T-helper 9 cell (primary cell): ENCODE results near the gene GRWD1.
A peak's percentile ranks its signal among the peaks of the same experiment; 100 is the strongest.

Source experiments
- DNase-seq: peaks from one replicate; pipeline ENCODE4 v3.0.0-alpha.2; 2020

GRWD1 gene

DNA sequence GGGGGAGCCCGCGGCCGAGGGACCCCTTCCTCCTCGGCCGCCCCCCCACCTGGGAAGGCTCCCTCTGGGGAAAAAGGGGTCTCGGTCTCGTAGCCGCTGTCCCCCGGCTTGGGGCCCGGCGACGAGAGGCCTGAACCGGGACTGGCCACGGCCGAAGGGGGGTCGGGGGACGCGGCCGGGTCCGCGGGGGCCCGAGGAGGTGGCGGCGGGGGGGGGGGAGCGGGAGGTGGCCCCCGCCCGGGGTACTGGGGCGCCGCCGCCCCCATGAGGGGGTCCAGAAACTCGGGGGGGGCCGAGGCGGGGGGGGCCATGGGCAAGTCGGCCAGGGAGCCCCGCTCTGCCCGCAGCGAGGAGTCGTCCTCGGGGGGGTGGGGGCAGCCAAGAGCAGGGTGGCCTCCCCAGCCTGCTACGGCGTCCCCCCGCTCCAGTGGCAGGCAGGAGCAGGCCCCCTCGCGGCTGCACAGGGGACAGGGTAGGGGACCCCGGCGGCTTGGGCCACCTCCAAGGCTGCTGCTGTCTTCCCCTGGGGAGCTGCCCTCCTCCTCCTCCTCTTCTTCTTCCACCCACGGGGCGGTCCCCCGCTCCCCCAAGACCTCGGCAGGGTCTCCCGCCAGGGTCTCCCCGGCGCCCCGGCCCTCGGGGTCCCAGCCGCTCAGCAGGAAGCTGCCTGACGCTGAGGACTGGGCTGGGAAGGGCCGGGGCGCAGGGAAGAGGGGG is 53.0 kb downstream of the GRWD1 start:
- DNase-seq = no peak

- no peak for DNase-seq
These were observed 53.7 kb downstream of the GRWD1 start for GRCh38 chr19:48499316-48500090.

DNA sequence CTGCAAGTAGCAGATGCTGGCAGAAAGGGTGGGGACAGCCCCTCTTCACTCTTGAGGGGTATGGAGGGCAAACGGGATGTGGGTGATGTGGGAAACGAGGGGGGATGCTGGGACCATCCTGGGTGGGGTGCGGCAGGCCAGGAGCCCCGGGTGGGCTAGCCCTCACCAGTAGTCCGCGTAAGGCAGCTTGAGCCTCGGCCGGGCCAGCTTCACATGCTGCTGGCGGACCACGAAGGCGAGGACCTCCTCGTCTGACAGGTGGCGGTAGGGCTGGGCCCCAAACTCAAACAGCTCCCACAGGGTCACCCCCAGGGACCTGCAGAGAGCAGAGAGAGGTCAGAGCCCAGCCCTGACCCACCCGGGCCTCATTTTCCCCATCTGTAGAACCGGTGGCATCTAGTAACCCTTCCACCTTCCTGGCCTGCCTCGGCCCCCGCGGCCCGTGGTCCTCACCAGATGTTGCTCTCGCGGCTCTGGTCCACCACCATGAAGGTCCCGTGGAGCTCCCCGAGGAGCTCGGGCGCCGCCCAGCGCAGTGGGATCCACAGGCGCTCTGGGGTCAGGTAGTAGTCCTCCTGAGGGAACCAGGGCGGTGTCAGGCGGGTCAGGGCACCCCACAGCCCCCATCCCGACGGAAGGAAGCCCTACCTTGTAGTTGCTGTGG is 55.2 kb downstream of the GRWD1 start:
- DNase-seq = no peak

DNA sequence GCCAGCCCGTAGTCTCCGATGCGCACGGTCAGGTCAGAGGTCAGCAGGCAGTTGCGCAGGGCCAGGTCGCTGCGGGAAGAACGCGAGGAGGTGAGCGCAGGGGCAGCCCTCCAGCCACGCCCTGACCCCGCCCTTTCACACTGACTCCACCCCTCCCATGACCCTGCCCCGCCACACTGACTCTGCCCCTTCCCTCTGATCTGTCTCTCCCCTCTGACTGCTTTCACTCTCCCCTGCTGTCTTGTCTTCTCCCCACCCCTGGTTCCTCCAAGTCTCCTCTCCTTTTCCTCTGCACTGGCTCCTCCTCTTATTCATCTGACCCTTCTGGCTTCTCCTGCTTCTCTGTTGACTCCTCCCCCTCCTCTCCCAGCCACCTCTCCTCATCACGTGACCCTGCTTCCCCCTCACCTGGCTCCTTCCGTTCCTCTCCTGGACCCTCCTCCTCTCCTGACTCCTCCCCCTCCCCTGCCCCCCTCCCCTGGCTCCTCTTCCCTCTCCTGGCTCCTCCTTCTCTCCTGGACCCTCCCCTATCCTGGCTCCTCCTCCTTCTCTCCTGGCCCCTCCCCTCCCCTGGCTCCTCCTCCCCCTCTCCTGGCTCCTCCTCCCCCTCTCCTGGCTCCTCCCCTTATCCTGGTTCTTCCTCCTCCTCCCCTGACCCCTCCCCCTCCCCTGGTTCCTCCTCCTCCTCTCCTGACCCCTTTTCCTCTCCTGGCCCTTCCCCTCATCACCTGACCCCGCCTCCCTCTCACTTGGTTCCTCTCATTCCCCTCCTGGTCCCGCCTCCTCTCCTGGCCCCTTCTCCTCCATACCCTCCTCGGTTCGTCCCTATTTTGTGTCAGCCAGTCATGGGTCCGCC is 55.9 kb downstream of the GRWD1 start:
- peak; percentile 72 for DNase-seq

DNA sequence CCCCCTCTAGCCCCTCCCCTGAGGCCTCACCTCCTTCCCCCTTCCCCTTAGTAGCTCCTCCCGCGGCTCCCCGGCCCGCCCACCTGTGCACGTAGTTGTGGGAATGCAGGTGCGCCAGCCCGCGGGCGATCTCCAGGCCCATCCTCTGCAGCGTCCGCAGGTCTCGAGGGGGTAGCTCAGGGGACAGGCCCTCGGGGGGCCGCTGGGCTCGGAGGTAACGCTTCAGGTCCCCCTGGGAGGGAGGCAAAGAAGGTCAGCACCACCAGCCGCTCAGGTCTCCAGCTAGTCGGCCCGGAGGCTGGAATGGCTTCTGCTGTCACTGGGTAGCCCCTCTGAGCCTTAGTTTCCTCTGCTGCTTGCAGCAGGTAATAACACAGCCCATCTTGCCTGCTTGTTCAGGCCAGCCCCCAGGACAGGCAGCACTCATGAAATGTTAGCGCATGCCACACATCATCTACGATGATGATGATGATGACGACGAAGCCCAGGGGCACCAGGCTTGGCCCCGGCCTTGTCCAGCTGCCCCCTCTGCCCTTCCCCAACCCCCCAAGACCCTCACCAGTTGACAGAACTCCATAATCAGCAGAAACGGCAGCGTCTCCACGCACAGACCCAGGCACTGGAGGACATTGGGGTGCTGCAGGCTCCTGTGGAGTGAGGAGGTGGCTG is 56.7 kb downstream of the GRWD1 start:
- DNase-seq = no peak

DNA sequence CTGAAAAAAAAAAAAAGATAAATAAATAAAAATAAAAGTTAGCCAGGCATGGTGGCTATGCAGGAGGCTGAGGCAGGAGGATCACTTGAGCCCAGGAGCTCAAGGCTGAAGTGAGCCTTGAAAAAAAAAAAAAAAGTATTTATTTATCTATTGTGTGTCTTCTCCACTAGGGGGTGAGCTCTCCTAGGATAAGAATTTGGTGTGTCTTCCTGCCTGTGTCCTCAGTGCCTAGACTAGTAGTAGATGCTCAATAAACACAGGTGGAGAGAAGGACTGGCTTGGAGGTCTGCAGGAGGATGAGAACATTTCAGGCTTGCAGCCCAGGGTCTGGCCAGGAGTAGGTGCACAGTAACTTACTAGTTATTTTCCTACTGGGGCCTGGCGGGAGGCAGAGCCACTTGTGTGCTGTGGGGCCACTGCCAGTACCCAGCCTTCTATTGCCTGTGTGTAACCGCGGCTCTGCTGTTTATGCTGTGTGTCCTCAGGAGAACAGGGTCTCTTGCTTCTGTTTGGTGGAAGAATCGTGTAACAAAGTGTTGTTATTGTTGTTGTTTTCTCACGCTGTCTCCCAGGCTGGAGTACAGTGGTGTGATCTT is 60.5 kb downstream of the GRWD1 start:
- no peak for DNase-seq
